DND-41 (cell line): Measurements from ENCODE around the gene CAB39L.

Source experiments
- ATAC-seq: fragments of 200-7000 bp; cut with Tn5 transposase; 3 replicates; pipeline ENCODE4 v1.9.1; 2021; ENCODE audit warnings: low read depth; ENCODE audit not compliant: insufficient read depth
- DNase-seq: peaks from one replicate; pipeline ENCODE4 v3.0.0-alpha.2; 2020
- H2AFZ ChIP-seq: 2 replicates; pipeline ENCODE4 v1.6.0; 2012; ENCODE audit warnings: low read depth, low read length
- H3K27ac ChIP-seq: 2 replicates; pipeline ENCODE4 v1.5.1; 2012; ENCODE audit warnings: low read length, inconsistent platforms
- H3K27me3 ChIP-seq: fragments of 200-600 bp; sonication (generic); 2 replicates; pipeline ENCODE4 v1.6.0; 2012; ENCODE audit warnings: low read length, mild to moderate bottlenecking, inconsistent platforms; ENCODE audit not compliant: insufficient read depth, poor library complexity
- H3K36me3 ChIP-seq: 2 replicates; pipeline ENCODE4 v1.5.1; 2012; ENCODE audit warnings: low read length, inconsistent platforms; ENCODE audit not compliant: insufficient read depth
- H3K4me1 ChIP-seq: 2 replicates; pipeline ENCODE4 v1.5.1; 2012; ENCODE audit warnings: mild to moderate bottlenecking, low read length; ENCODE audit not compliant: insufficient read depth
- H3K4me2 ChIP-seq: 2 replicates; pipeline ENCODE4 v1.6.0; 2012; ENCODE audit warnings: mild to moderate bottlenecking, moderate library complexity, low read length, inconsistent platforms; ENCODE audit not compliant: insufficient read depth
- H3K4me3 ChIP-seq, 2 experiments: fragments of 200-600 bp in 1 of 2; shearing (Covaris generic) in 1 of 2; 2 replicates each; pipeline ENCODE4 v1.5.1; 2012 to 2016; ENCODE audit warnings: inconsistent platforms in 2 of 2, low read length in 2 of 2, mild to moderate bottlenecking in 2 of 2, low read depth in 1 of 2, moderate library complexity in 1 of 2
- H3K79me2 ChIP-seq: 2 replicates; pipeline ENCODE4 v1.6.0; 2012; ENCODE audit warnings: low read length, inconsistent platforms; ENCODE audit not compliant: insufficient read depth
- H3K9ac ChIP-seq: 2 replicates; pipeline ENCODE4 v1.6.0; 2012; ENCODE audit warnings: low read depth, mild to moderate bottlenecking, inconsistent platforms, low read length, moderate library complexity
- H3K9me3 ChIP-seq: 2 replicates; pipeline ENCODE4 v1.5.1; 2012; ENCODE audit warnings: low read length, moderate library complexity, mild to moderate bottlenecking, inconsistent platforms; ENCODE audit not compliant: insufficient read depth, severe bottlenecking
- H4K20me1 ChIP-seq: 2 replicates; pipeline ENCODE4 v1.6.0; 2012; ENCODE audit warnings: low read length; ENCODE audit not compliant: insufficient read depth
- CTCF ChIP-seq: IDR thresholded peaks from 2 replicates; pipeline ENCODE4 v1.5.1; 2012; ENCODE audit warnings: borderline replicate concordance, low read length, moderate library complexity, mild to moderate bottlenecking; ENCODE audit not compliant: poor library complexity, severe bottlenecking; ENCODE audit errors: extremely low read depth
- EZH2 ChIP-seq: IDR thresholded peaks from 3 replicates; pipeline ENCODE4 v1.6.1; 2012; ENCODE audit warnings: borderline replicate concordance, low read depth, mild to moderate bottlenecking, moderate library complexity, low read length, inconsistent platforms; ENCODE audit not compliant: severe bottlenecking

Gene CAB39L

DNA sequence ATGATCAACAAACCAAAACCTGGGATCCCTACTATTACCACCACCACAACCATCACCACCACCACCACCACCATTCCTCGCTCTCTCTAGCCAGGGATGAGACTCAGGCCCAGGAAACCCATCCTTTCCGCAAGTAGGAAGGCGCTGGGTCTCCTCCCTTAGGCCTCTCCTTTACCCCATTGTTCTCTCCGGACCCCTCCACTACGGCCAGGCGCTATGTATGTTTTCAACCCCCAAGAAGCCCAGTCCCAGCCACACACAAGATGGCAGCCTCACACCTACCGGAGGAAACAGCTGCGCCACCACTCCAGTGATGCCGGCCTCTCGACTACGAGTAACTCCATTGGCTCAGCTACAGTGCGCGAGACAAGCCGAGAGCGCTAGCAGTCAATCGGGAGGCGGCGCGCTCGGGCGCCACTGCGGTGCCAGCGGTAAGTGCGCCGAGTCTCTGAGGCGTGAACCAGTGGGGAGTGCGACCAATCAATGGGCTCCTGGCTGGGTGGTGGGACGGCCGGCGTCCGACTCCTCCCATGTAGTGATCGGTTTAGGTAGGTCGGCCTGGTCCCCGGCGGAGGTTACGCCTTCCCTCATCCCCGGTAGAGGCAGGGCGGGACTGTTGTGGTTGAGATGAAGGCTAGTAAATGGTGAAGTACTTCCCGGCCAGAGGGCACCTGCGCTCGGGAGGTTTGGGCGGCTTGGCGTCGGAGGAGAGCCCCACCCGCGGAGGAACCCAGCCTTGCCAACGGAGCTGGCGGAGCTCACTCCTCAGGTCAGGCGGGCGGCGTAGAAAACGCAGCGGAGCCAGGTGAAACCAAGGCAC is at the start of gene CAB39L, which contains the start of gene SETDB2:
TSS of gene CAB39L (minus strand) at position 361 of the 820 bp plus-strand sequence. CDS start 61,154 bp downstream, outside the sequence.
TSS of gene SETDB2 (plus strand) at position 571 of the 820 bp plus-strand sequence. CDS start 7,620 bp downstream, outside the sequence.
- peaks cover 42% of the 10 kb centered on the region for H3K79me2 ChIP-seq
- peak within 1 kb of the TSS; percentile 96 for H2AFZ ChIP-seq

DNA sequence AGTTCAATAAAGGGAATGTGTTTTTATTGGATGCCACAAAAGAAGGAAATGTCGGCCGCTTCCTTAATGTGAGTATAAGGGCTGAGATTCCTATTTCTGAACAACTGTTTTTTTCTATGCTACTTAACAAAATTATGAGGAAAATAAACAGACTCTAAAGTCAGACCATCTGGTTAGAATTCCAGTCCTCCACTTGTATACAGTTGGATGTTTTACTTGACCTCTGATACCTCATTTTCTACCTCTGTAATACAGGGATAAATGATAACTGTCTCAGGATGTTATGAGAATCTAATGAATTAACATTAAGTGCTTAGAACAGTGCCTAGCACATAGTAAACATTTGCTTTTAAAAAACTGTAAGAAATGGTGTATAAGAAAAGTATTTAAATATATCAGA is 44.7 kb upstream of the CAB39L start:
- H3K4me3 ChIP-seq = no peak overlapping the region
- no peaks in the 10 kb centered on the region for H4K20me1 ChIP-seq
- ATAC-seq = no peak
- H3K79me2 ChIP-seq = no peaks in the 10 kb centered on the region
- peaks cover 4% of the 10 kb centered on the region for H3K4me1 ChIP-seq
- peaks cover 34% of the 10 kb centered on the region for H3K36me3 ChIP-seq
- H3K9me3 ChIP-seq = no peaks in the 10 kb centered on the region
- H2AFZ ChIP-seq = no peak overlapping the region
- H3K9ac ChIP-seq = no peak overlapping the region
- DNase-seq = no peak
- no peak for TF ChIP-seq CTCF
- no peak for TF ChIP-seq EZH2
- H3K27me3 ChIP-seq = no peaks in the 10 kb centered on the region
- no peak overlapping the region for H3K27ac ChIP-seq
- no peak overlapping the region for H3K4me2 ChIP-seq

More for the DNA sequence above, at the start of gene CAB39L, which contains the start of gene SETDB2:
- peak; percentile 99 for DNase-seq
- TF ChIP-seq CTCF (peak; percentile 63), EZH2 (no peak)
- peak within 1 kb of the TSS; percentile 79 for H3K4me2 ChIP-seq
- peak within 1 kb of the TSS; percentile 58 to 84 for H3K4me3 ChIP-seq
- H3K9ac ChIP-seq = peak within 1 kb of the TSS; percentile 72
- peak; percentile 92 for ATAC-seq
- no peaks in the 10 kb centered on the region for H3K36me3 ChIP-seq
- H3K27me3 ChIP-seq = no peaks in the 10 kb centered on the region
- H3K9me3 ChIP-seq = no peaks in the 10 kb centered on the region
- peak within 1 kb of the TSS; percentile 96 for H3K27ac ChIP-seq
- H3K4me1 ChIP-seq = peaks cover 45% of the 10 kb centered on the region
- no peaks in the 10 kb centered on the region for H4K20me1 ChIP-seq

- TF ChIP-seq CTCF (no peak), EZH2 (no peak)
- H3K36me3 ChIP-seq = peaks cover 52% of the 10 kb centered on the region
- H3K9me3 ChIP-seq = no peaks in the 10 kb centered on the region
Measured at GRCh38 chr13:49481788-49482187, 37.9 kb upstream of the CAB39L start.

More at GRCh38 chr13:49481788-49482187, 37.9 kb upstream of the CAB39L start:
- no peaks in the 10 kb centered on the region for H3K4me1 ChIP-seq
- no peaks in the 10 kb centered on the region for H4K20me1 ChIP-seq
- no peaks in the 10 kb centered on the region for H3K79me2 ChIP-seq
- no peak overlapping the region for H3K27ac ChIP-seq
- H3K4me2 ChIP-seq = no peak overlapping the region
- H3K4me3 ChIP-seq = no peak overlapping the region
- no peaks in the 10 kb centered on the region for H3K27me3 ChIP-seq
- DNase-seq = no peak
- H2AFZ ChIP-seq = no peak overlapping the region
- ATAC-seq = no peak
- H3K9ac ChIP-seq = no peak overlapping the region
